Endothelial cell of umbilical vein (primary cell): ENCODE results near the gene ITPRIPL2. TPM values are rescaled to one million over a fixed set of nuclear protein-coding genes. Genes with fewer than 3 reads are reported as not detected.

Experiments used
- BruUV-seq: library from RNA; stranded (reverse); fragments of 400-500 nt; replicated peaks from 2 replicates; lab custom pipeline; 2021; lab: Mats Ljungman, UMichigan
- CTCF ChIA-PET: fragments of 300-600, 350-600 bp; sonication (Branson Sonifier 250); formaldehyde crosslinking; loops from one replicate; lab custom pipeline; 2021; ENCODE audit warnings: antibody characterized with exemption, inconsistent platforms; lab: Charles Lee
- POLR2A ChIA-PET: fragments of 300-600, 350-600 bp; sonication (Branson Sonifier 250); formaldehyde crosslinking; loops from one replicate; lab custom pipeline; 2021; ENCODE audit warnings: antibody characterized with exemption, inconsistent platforms; lab: Charles Lee
- DNase-seq: peaks from one replicate; pipeline ENCODE4 v3.0.0-alpha.2; 2011; ENCODE audit warnings: low read depth, low spot score
- FAIRE-seq: peaks from 2 replicates; lab custom pipeline; 2011; peaks lifted over from hg19 to GRCh38; lab: Jason Lieb, UNC
- H2AFZ ChIP-seq: 2 replicates; pipeline ENCODE4 v1.6.0; 2012; ENCODE audit warnings: low read depth, low read length, control low read depth, inconsistent platforms
- H3K27ac ChIP-seq: 2 replicates; pipeline ENCODE4 v1.5.1; 2011; ENCODE audit warnings: low read depth, mild to moderate bottlenecking, control low read depth, low read length, moderate library complexity; ENCODE audit not compliant: insufficient read depth
- H3K27me3 ChIP-seq, 2 experiments: 2 replicates each; pipeline versions ENCODE4 v1.6.0 to v1.6.1; 2011; ENCODE audit warnings: low read length in 2 of 2, mixed read lengths in 1 of 2; ENCODE audit not compliant: control insufficient read depth in 2 of 2, insufficient read depth in 2 of 2
- H3K36me3 ChIP-seq, 2 experiments: 2 replicates in 1 of 2; 3 replicates in 1 of 2; pipeline ENCODE4 v1.5.1; 2011; ENCODE audit warnings: low read length in 2 of 2, mild to moderate bottlenecking in 1 of 2, moderate library complexity in 1 of 2; ENCODE audit not compliant: control insufficient read depth in 2 of 2, insufficient read depth in 2 of 2; ENCODE audit errors: extremely low read depth in 1 of 2
- H3K4me1 ChIP-seq: 3 replicates; pipeline ENCODE4 v1.5.1; 2011; ENCODE audit warnings: mild to moderate bottlenecking, low read length; ENCODE audit not compliant: control insufficient read depth, insufficient read depth; ENCODE audit errors: extremely low read depth
- H3K4me2 ChIP-seq: 2 replicates; pipeline ENCODE4 v1.6.1; 2011; ENCODE audit warnings: low read length, control low read depth, mixed read lengths; ENCODE audit not compliant: insufficient read depth
- H3K4me3 ChIP-seq, 3 experiments: fragments of 200-600 bp in 1 of 3; sonication (generic), shearing (Covaris generic) in 1 of 3; replicated peaks in 1 of 3; 2 replicates each; pipeline ENCODE4 v1.5.1; 2011 to 2016; ENCODE audit warnings: control low read depth in 3 of 3, low read length in 3 of 3, mild to moderate bottlenecking in 2 of 3, inconsistent platforms in 1 of 3, low read depth in 1 of 3, moderate library complexity in 1 of 3; ENCODE audit not compliant: insufficient read depth in 1 of 3
- H3K79me2 ChIP-seq: 2 replicates; pipeline ENCODE4 v1.6.0; 2012; ENCODE audit warnings: low read length, inconsistent platforms; ENCODE audit not compliant: control insufficient read depth, insufficient read depth
- H3K9ac ChIP-seq: replicated peaks from 2 replicates; pipeline ENCODE3; 2011; ENCODE audit warnings: low read length, control low read depth; ENCODE audit not compliant: insufficient read depth; ENCODE audit errors: extremely low read depth
- H3K9me1 ChIP-seq: replicated peaks from 3 replicates; pipeline ENCODE4 v1.6.0; 2011; ENCODE audit warnings: mild to moderate bottlenecking, low read length; ENCODE audit not compliant: control insufficient read depth, insufficient read depth; ENCODE audit errors: extremely low read depth
- H3K9me3 ChIP-seq: replicated peaks from 2 replicates; pipeline ENCODE4 v1.5.1; 2012; ENCODE audit warnings: low read length, inconsistent platforms; ENCODE audit not compliant: control insufficient read depth, insufficient read depth
- H4K20me1 ChIP-seq: replicated peaks from 2 replicates; pipeline ENCODE3; 2011; ENCODE audit warnings: mild to moderate bottlenecking, low read length; ENCODE audit not compliant: control insufficient read depth, insufficient read depth; ENCODE audit errors: extremely low read depth
- EZH2 ChIP-seq: IDR thresholded peaks from 2 replicates; pipeline ENCODE4 v1.6.1; 2012; ENCODE audit warnings: borderline replicate concordance, low read depth, mild to moderate bottlenecking, moderate library complexity, low read length, inconsistent platforms; ENCODE audit not compliant: severe bottlenecking
- FOS ChIP-seq: IDR thresholded peaks from 2 replicates; pipeline ENCODE4 v1.6.1; 2011; ENCODE audit warnings: mild to moderate bottlenecking, low read length, moderate library complexity, borderline replicate concordance; ENCODE audit not compliant: insufficient read depth
- GATA2 ChIP-seq: IDR thresholded peaks from 2 replicates; pipeline ENCODE4 v1.7.0; 2011; ENCODE audit warnings: low read depth, mild to moderate bottlenecking, moderate library complexity, mixed read lengths, low read length; ENCODE audit not compliant: insufficient read length, insufficient read depth
- JUN ChIP-seq: IDR thresholded peaks from 2 replicates; pipeline ENCODE4 v1.6.1; 2011; ENCODE audit warnings: borderline replicate concordance, low read depth; ENCODE audit not compliant: insufficient read length, insufficient read depth
- MYC ChIP-seq: IDR thresholded peaks from one replicate; pipeline ENCODE4 v1.6.1; 2011; ENCODE audit warnings: mild to moderate bottlenecking, low read depth, low read length
- POLR2A ChIP-seq: IDR thresholded peaks from 2 replicates; pipeline ENCODE4 v1.6.1; 2012; ENCODE audit warnings: low read depth, mild to moderate bottlenecking, control low read depth, low read length
- POLR2AphosphoS5 ChIP-seq: IDR thresholded peaks from 2 replicates; pipeline ENCODE4 v1.6.1; 2012; ENCODE audit warnings: low read depth, mild to moderate bottlenecking, control low read depth, low read length, moderate library complexity; ENCODE audit not compliant: insufficient read depth
- dilution Hi-C: fragments of 300-500 bp; cut with MboI; formaldehyde crosslinking; loops from one replicate; pipeline ENCODE4 v1.15.0; 2019; ENCODE audit warnings: low sequenced_read_pairs; ENCODE audit not compliant: extremely low pct_ligation_motif_present
- intact Hi-C: fragments of 100-400 bp; cut with micrococcal nuclease; formaldehyde crosslinking; loops from one replicate; pipeline ENCODE4 v1.10.0; 2022
- polyA plus RNA-seq, 4 experiments: library from polyadenylated mRNA; depleted of rRNA in 3 of 4; stranded (reverse) in 3 of 4; unstranded in 1 of 4; fragments of >200 nt; gene quantifications; 2 replicates each; pipeline versions ENCODE4 v1.2.1 to v1.2.3, GENCODE V29; 2011 to 2012; ENCODE audit warnings: missing spikeins in 1 of 4
- total RNA-seq: library from RNA; stranded (reverse); gene quantifications from 2 replicates; pipeline ENCODE4 v1.2.3, GENCODE V29; 2021
- TF ChIP-seq, protein P1 (sequence below): IDR thresholded peaks from 2 replicates; pipeline ENCODE4 v1.6.1; 2011; ENCODE audit not compliant: insufficient read depth, insufficient read length
- TF ChIP-seq, protein P2 (sequence below), 2 donors: IDR thresholded peaks; 1 replicate in 1 of 2; 2 replicates in 1 of 2; pipeline ENCODE4 v1.5.1; 2011; ENCODE audit warnings: low read length in 2 of 2, mild to moderate bottlenecking in 2 of 2, moderate library complexity in 2 of 2, control low read depth in 1 of 2, inconsistent platforms in 1 of 2, low read depth in 1 of 2; ENCODE audit not compliant: insufficient read depth in 1 of 2; ENCODE audit errors: extremely low read depth in 1 of 2

ITPRIPL2 gene
- total and polyA plus RNA-seq, 2 donors (not counting 3 experiments of a cell fraction or from before 2014, with no cell fraction given): 10.9 to 40.8 TPM

DNA sequence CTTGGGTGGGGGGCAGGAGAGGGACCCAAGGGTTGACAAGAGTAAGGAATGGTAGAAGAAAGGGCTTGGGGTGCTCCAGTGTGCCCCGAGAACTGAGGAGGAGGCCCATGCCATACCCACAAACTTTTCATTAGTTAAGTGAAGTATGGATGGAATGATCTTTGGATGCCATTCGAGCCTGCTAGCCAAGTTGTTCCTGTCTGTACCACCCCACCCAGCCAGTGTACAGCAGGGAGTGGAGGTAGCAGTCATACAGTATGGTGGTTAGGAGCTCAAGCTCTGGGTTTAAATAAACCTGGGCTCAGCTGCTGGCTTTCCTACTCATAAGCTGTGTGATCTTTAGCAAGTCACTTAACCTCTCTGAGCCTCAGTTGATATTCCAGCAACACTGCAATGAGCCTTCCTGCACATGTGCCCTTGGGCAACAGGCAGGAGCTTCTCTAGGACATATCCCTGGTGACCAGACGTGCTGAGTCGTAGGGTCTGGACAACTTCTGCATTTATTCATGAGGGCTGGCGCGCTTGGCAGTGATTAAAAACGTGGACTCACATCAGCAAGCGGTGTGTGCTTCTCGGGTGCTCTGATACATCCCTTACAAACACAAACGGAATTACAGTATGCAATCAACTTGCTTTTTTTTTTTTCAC is 22.9 kb downstream of the ITPRIPL2 start:
- DNase-seq (no peak), FAIRE-seq (no peak)
- Histone ChIP-seq H3K79me2 (no peaks in the 10 kb centered on the region), H3K27me3 (no peaks in the 10 kb centered on the region), H3K9me1 (no peaks in the 10 kb centered on the region), H3K9ac (no peak overlapping the region), H2AFZ (no peak overlapping the region), H3K36me3 (no peaks in the 10 kb centered on the region), H3K27ac (no peak overlapping the region), H3K4me3 (no peak overlapping the region), H4K20me1 (no peaks in the 10 kb centered on the region), H3K4me2 (no peak overlapping the region), H3K4me1 (peaks cover 12% of the 10 kb centered on the region), H3K9me3 (no peaks in the 10 kb centered on the region)
- CTCF ChIA-PET: interaction anchor here (0.8 to 4.2 kb wide), 4 partner anchors 18 to 366 kb away, joined by 3 to 19 read pairs (median 6); no protein-coding TSS in a partner anchor
- intact Hi-C loops (no loop called here), dilution Hi-C loops (no loop called here)
- TF ChIP-seq, protein P1, sequence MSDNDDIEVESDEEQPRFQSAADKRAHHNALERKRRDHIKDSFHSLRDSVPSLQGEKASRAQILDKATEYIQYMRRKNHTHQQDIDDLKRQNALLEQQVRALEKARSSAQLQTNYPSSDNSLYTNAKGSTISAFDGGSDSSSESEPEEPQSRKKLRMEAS: no peak
- no peak for TF ChIP-seq POLR2A
- TF ChIP-seq POLR2AphosphoS5: no peak
- TF ChIP-seq, protein P2, sequence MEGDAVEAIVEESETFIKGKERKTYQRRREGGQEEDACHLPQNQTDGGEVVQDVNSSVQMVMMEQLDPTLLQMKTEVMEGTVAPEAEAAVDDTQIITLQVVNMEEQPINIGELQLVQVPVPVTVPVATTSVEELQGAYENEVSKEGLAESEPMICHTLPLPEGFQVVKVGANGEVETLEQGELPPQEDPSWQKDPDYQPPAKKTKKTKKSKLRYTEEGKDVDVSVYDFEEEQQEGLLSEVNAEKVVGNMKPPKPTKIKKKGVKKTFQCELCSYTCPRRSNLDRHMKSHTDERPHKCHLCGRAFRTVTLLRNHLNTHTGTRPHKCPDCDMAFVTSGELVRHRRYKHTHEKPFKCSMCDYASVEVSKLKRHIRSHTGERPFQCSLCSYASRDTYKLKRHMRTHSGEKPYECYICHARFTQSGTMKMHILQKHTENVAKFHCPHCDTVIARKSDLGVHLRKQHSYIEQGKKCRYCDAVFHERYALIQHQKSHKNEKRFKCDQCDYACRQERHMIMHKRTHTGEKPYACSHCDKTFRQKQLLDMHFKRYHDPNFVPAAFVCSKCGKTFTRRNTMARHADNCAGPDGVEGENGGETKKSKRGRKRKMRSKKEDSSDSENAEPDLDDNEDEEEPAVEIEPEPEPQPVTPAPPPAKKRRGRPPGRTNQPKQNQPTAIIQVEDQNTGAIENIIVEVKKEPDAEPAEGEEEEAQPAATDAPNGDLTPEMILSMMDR (IDR thresholded peaks at IDR 0.05; ENCODE audit: extremely low read depth in 1 of 2, insufficient read depth in 1 of 2, low read depth in 1 of 2, low read length in 2 of 2): no peak
- no peak for TF ChIP-seq GATA2
- no peak for TF ChIP-seq FOS
- TF ChIP-seq EZH2: no peak
- no peak for TF ChIP-seq JUN
- TF ChIP-seq MYC: no peak
- POLR2A ChIA-PET: no interaction called here
- BruUV-seq: no TSS peak
